A549 (cell line): ENCODE data around the gene DDX4. TPM values are rescaled to one million over a fixed set of nuclear protein-coding genes. Genes with fewer than 3 reads are reported as not detected.
A peak's percentile ranks its signal among the peaks of the same experiment; 100 is the strongest.

Experiments used
- ATAC-seq, 2 experiments: fragments of 200-7000 bp in 1 of 2; fragments of >200 bp in 1 of 2; cut with Nextera tagmentation in 1 of 2; cut with Tn5 transposase in 1 of 2; 3 replicates each; pipeline versions ENCODE4 v1.8.0 to v1.9.1; 2018 to 2020; ENCODE audit warnings: mild to moderate bottlenecking in 1 of 2, moderate library complexity in 1 of 2
- CTCF ChIA-PET: fragments of 300-600 bp; sonication (Branson Sonifier 250); formaldehyde crosslinking; extraction: SDS; loops from one replicate; lab custom pipeline; 2021; ENCODE audit warnings: antibody characterized with exemption, inconsistent platforms; lab: Yijun Ruan, JAX
- POLR2A ChIA-PET: fragments of 350-600 bp; formaldehyde crosslinking; extraction: SDS; loops from one replicate; lab custom pipeline; 2021; ENCODE audit warnings: antibody characterized with exemption, inconsistent platforms; lab: Yijun Ruan, JAX
- DNase-seq, 2 experiments: peaks; one replicate each; pipeline versions ENCODE4 v3.0.0 to v3.0.0-alpha.2; 2011 to 2016; ENCODE audit warnings: low read depth in 1 of 2, low spot score in 1 of 2
- FAIRE-seq: peaks from 2 replicates; lab custom pipeline; 2011; peaks lifted over from hg19 to GRCh38; lab: Jason Lieb, UNC
- H3K27ac ChIP-seq, 2 experiments: fragments of >200 bp; sonication (Bioruptor Twin); formaldehyde crosslinking; 3 replicates each; pipeline ENCODE4 v1.5.1; 2016 to 2017
- H3K4me1 ChIP-seq: fragments of >200 bp; sonication (Bioruptor Twin); formaldehyde crosslinking; 3 replicates; pipeline ENCODE4 v1.6.1; 2016
- H3K4me2 ChIP-seq: fragments of >200 bp; sonication (Bioruptor Twin); formaldehyde crosslinking; 3 replicates; pipeline ENCODE4 v1.6.1; 2016
- H3K4me3 ChIP-seq: fragments of >200 bp; sonication (Bioruptor Twin); formaldehyde crosslinking; 3 replicates; pipeline ENCODE4 v1.5.1; 2016
- H3K9me3 ChIP-seq: fragments of >200 bp; sonication (Bioruptor Twin); formaldehyde crosslinking; 3 replicates; pipeline ENCODE4 v1.6.1; 2016
- EP300 ChIP-seq, 2 experiments: fragments of >200 bp; sonication (Bioruptor Twin); formaldehyde crosslinking; IDR thresholded peaks; 2 replicates in 1 of 2; 3 replicates in 1 of 2; pipeline ENCODE4 v1.6.1; 2016 to 2017
- FOSL2 ChIP-seq, 2 experiments: fragments of 450-650 bp in 1 of 2; fragments of >200 bp in 1 of 2; sonication (Bioruptor Twin) in 1 of 2; formaldehyde crosslinking; IDR thresholded peaks; 2 replicates each; pipeline versions ENCODE4 v1.5.0 to v1.6.1; 2016 to 2020; ENCODE audit warnings: mild to moderate bottlenecking in 1 of 2, moderate library complexity in 1 of 2
- HOXB13 ChIP-seq: fragments of 250-450 bp; sonication (Bioruptor Pico); IDR thresholded peaks from 2 replicates; pipeline ENCODE4 v1.5.0; 2020; ENCODE audit warnings: low read depth, mild to moderate bottlenecking, moderate library complexity
- MAZ ChIP-seq: fragments of 150-350 bp; IDR thresholded peaks from 2 replicates; pipeline ENCODE4 v1.6.1; 2014; ENCODE audit warnings: antibody characterized with exemption, low read depth, low read length, borderline replicate concordance
- MYC ChIP-seq: IDR thresholded peaks from 2 replicates; pipeline ENCODE4 v1.6.1; 2012; ENCODE audit warnings: mild to moderate bottlenecking, inconsistent platforms, low read length, improper control_type of control experiment, borderline replicate concordance
- RAD21 ChIP-seq, 2 experiments: fragments of >200 bp in 1 of 2; sonication (Bioruptor Twin) in 1 of 2; formaldehyde crosslinking in 1 of 2; IDR thresholded peaks in 1 of 2; conservative IDR thresholded peaks in 1 of 2; 2 replicates in 1 of 2; 3 replicates in 1 of 2; pipeline ENCODE4 v1.6.1; 2012 to 2018; ENCODE audit warnings: inconsistent platforms in 1 of 2
- RFX5 ChIP-seq: fragments of 450-650 bp; IDR thresholded peaks from 2 replicates; pipeline ENCODE4 v1.7.1; 2014; ENCODE audit warnings: antibody characterized with exemption, mild to moderate bottlenecking, moderate library complexity
- SMC3 ChIP-seq: fragments of >200 bp; sonication (Bioruptor Twin); formaldehyde crosslinking; IDR thresholded peaks from 3 replicates; pipeline ENCODE4 v1.6.1; 2018; ENCODE audit warnings: inconsistent platforms
- SREBF2 ChIP-seq: fragments of 450-650 bp; IDR thresholded peaks from 2 replicates; pipeline ENCODE4 v1.6.1; 2014; ENCODE audit warnings: mild to moderate bottlenecking, moderate library complexity
- USF2 ChIP-seq: fragments of 450-650 bp; IDR thresholded peaks from 2 replicates; pipeline ENCODE4 v1.6.1; 2014; ENCODE audit warnings: antibody characterized with exemption
- ZC3H11A ChIP-seq: fragments of 450-650 bp; IDR thresholded peaks from 2 replicates; pipeline ENCODE4 v1.6.1; 2014; ENCODE audit warnings: antibody characterized with exemption, mild to moderate bottlenecking
- ZNF302 ChIP-seq: fragments of 250-450 bp; sonication (Bioruptor Pico); IDR thresholded peaks from 2 replicates; pipeline ENCODE4 v1.9.0; 2021; ENCODE audit warnings: inconsistent platforms, mild to moderate bottlenecking, moderate library complexity
- whole genome bisulfite sequencing: methylation state at CpG from one replicate; pipeline ENCODE4 v1.1.6; 2017; ENCODE audit errors: missing lambda C conversion rate; 5-methylcytosine and 5-hydroxymethylcytosine counted together
- polyA minus RNA-seq: library from RNA; depleted of rRNA, polyadenylated mRNA; stranded (reverse); fragments of >200 nt; gene quantifications from 2 replicates; pipeline ENCODE4 v1.2.3, GENCODE V29; 2011; rRNA and poly(A)+ RNA removed
- polyA plus RNA-seq, 4 experiments: library from polyadenylated mRNA; depleted of rRNA in 3 of 4; stranded (reverse); fragments of >200 nt; fragmentation: RNase III in 1 of 4; extraction: RNeasy Plus Mini Kit Qiagen cat#74134 plus additional on column Dnase treatment in 1 of 4; gene quantifications; 2 replicates in 3 of 4; 3 replicates in 1 of 4; pipeline ENCODE4 v1.2.3, GENCODE V29; 2011 to 2017
- TF ChIP-seq, protein P1 (sequence below): fragments of >200 bp; sonication (Bioruptor Twin); formaldehyde crosslinking; IDR thresholded peaks from 3 replicates; pipeline ENCODE4 v1.5.1; 2016

The DDX4 gene
- polyA plus RNA-seq (2011; rRNA removed): 0.09 TPM in 2 replicates
- not detected in 2 replicates for polyA plus RNA-seq (2012; cell fraction: cytosol; rRNA removed)
- polyA plus RNA-seq (2012; cell fraction: nucleus; rRNA removed): 0.02 TPM in 1 of 2 replicates, not detected in the other
- polyA plus RNA-seq (2017; fragmentation: RNase III; extraction: RNeasy Plus Mini Kit Qiagen cat#74134 plus additional on column Dnase treatment): 0.08 TPM in 1 of 3 replicates, not detected in the others
- not detected in 2 replicates for polyA minus RNA-seq

DNA sequence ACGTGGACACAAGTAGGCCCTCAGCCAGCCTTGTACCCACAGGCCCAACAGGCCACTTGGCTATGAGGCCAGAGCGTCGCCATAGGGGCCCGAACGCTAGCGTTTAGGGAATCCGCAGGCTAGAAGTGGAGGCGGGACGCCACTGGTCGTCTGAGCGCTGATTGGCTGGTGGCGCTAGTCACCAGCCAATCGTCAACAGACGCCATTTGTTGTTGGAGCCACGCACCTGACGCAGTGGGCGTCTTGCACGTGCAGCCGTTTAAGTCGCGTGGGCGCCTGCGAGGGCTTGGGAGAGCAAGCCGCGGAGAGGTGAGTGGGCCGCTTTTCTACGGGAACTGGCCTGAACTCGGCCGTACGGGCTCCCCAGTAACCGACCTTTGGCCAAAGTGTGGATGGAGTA, at the start of gene DDX4:
Gene DDX4 (plus strand): TSS at position 269 of the 400 bp plus-strand sequence. CDS start 903 bp downstream, outside the sequence.
- POLR2A ChIA-PET: no interaction called here
- no peak for FAIRE-seq
- no peaks in the 10 kb centered on the region for H3K9me3 ChIP-seq
- no peak for TF ChIP-seq ZNF302
- TF ChIP-seq, protein P1, sequence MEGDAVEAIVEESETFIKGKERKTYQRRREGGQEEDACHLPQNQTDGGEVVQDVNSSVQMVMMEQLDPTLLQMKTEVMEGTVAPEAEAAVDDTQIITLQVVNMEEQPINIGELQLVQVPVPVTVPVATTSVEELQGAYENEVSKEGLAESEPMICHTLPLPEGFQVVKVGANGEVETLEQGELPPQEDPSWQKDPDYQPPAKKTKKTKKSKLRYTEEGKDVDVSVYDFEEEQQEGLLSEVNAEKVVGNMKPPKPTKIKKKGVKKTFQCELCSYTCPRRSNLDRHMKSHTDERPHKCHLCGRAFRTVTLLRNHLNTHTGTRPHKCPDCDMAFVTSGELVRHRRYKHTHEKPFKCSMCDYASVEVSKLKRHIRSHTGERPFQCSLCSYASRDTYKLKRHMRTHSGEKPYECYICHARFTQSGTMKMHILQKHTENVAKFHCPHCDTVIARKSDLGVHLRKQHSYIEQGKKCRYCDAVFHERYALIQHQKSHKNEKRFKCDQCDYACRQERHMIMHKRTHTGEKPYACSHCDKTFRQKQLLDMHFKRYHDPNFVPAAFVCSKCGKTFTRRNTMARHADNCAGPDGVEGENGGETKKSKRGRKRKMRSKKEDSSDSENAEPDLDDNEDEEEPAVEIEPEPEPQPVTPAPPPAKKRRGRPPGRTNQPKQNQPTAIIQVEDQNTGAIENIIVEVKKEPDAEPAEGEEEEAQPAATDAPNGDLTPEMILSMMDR: no peak
- no peak for TF ChIP-seq EP300 (IDR thresholded peaks at IDR 0.05)
- no peak for TF ChIP-seq MAZ
- H3K4me2 ChIP-seq: no peak within 1 kb of the TSS
- no peak within 1 kb of the TSS for H3K27ac ChIP-seq
- peaks cover 5% of the 10 kb centered on the region for H3K4me1 ChIP-seq
- H3K4me3 ChIP-seq: no peak within 1 kb of the TSS
- WGBS: 93% methylated on average over 31 of the region's 31 CpGs
- CTCF ChIA-PET: no interaction called here
- DNase-seq: no peak
- no peak for ATAC-seq

DNA sequence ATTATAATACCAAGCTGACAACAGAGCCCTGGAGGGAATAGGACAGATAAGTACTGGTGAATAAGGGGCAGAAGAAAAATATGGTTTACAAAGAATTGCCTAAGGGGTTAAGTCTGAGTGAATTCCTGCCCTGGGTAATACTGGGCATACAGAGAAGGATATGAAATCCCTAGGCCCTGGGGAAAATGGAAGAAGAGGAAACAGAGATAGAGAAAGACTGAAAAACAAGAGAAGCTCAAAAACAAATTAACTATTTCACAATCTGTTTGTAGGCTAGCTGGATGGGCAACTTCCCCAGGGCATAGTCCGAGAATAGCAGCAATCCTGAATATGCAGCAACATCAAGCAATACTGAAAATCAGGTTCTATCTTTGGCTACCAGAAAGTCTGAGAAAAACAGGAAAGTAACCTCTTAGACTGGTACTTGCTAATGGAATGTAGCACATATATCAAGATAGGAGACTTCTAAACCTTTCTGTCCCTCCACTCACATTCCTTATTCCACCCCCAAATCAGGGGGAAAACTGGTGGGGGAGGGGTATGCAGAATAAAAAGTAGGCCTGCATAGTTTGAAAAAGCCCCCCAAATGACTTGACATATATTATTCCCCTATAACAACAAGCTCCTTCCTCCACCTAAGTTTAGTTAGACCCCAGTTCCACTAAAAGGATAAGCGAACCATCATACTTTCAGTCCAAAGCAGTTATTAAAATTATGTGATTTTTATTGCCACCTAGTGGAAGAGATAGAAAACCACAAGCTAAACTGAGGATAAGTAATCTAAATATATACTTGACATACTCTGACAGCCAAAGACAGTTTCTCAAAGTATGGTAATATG, 46.4 kb upstream of the DDX4 start:
- FAIRE-seq (peak; percentile 78), DNase-seq (peak; percentile 27 to 55), ATAC-seq (peak; percentile 34 to 77; a peak in 4 of 6 replicates)
- CTCF ChIA-PET: interaction anchor here (0.6 to 3.0 kb wide), 63 partner anchors 8 to 659 kb away, joined by 3 to 33 read pairs (median 4); partner anchors contain the start of genes DHX29, MTREX and PLPP1
- Histone ChIP-seq H3K9me3 (no peaks in the 10 kb centered on the region), H3K4me3 (no peak overlapping the region), H3K27ac (peak overlapping the region; percentile 23 to 61; a peak in 5 of 6 replicates), H3K4me2 (peak overlapping the region; percentile 32; the same call in 2 of the 3 replicates), H3K4me1 (peaks cover 25% of the 10 kb centered on the region)
- no peak for TF ChIP-seq FOSL2 (IDR thresholded peaks at IDR 0.05)
- TF ChIP-seq FOSL2 (CRISPR knock-in tag; IDR thresholded peaks at IDR 0.05): no peak
- no peak for TF ChIP-seq SREBF2
- TF ChIP-seq HOXB13: no peak
- no peak for TF ChIP-seq ZNF302
- TF ChIP-seq ZC3H11A: no peak
- TF ChIP-seq RAD21 (conservative IDR thresholded peaks at IDR 0.05 in 1 of 2, IDR thresholded peaks at IDR 0.05 in 1 of 2): peak; percentile 80 to 87
- TF ChIP-seq MYC: no peak
- TF ChIP-seq, protein P1: peak; percentile 85
- TF ChIP-seq SMC3: peak; percentile 87
- no peak for TF ChIP-seq USF2
- POLR2A ChIA-PET: interaction anchor here (1.1 kb wide), 1 partner anchor 384 kb away, joined by 3 read pairs; the partner anchor contains the start of genes DHX29 and MTREX
- WGBS: 67% methylated on average over 2 of the region's 2 CpGs

DNA sequence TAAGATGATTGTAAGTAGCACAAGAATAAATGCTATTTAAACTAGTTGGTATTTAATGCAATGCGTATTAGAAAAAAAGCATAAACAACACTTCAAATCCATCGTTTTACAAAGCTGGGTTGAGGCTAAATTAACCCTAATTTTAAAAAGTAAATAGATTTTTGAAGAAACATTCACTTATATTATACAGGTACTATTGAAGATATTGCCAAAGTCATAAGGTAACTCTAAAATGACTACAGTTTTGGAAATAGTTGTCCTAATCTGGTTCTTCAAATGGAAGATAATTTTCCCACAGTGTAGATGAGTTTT, 45.8 kb upstream of the DDX4 start:
- Histone ChIP-seq H3K9me3 (no peaks in the 10 kb centered on the region), H3K4me3 (no peak overlapping the region), H3K4me1 (peaks cover 25% of the 10 kb centered on the region), H3K4me2 (peak overlapping the region; percentile 34; the same call in 2 of the 3 replicates), H3K27ac (no peak overlapping the region; a peak in 1 of 6 replicates)
- TF ChIP-seq, protein P1: peak; percentile 6; the same call in 2 of the 3 replicates
- no peak for TF ChIP-seq RFX5
- ATAC-seq: no peak
- 39% methylated on average over 2 of the region's 2 CpGs for WGBS
- peak; percentile 13 for FAIRE-seq
- ChIA-PET POLR2A (no interaction called here), CTCF (interaction anchor here (0.6 to 3.0 kb wide), 56 partner anchors 9 to 659 kb away, joined by 3 to 33 read pairs (median 4); partner anchors contain the start of genes DHX29, MTREX, PLPP1 and SLC38A9)
- no peak for DNase-seq
